Measurements from ENCODE around the gene GNAQ. TPM values are rescaled to one million over a fixed set of nuclear protein-coding genes. Genes with fewer than 3 reads are reported as not detected.

The GNAQ gene
- total RNA-seq, 2 donors from 2014 or later: 57.1 to 68.1 TPM

DNA sequence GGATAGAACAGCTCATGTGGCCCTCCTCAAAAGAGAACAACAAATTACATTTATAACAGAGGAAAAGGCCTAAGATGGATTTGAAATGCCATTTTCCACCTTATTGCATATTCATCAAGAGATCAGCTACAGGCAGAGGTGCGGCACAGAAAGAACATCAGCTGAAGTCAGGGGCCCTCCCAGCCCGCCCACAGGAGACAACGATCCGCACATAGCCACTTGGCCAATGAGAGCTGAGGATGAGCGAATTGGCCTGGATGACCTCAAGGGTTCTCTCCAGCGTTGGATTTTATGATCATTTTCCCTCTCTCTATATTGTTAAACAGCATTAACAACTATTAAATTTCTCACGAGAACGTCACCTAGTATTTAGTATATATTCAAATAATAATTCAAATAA is 97.6 kb downstream of the GNAQ start:
- Mint-ChIP-seq H3K27ac (no peak overlapping the region), H3K4me1 (peaks cover 14% of the 10 kb centered on the region), H3K27me3 (no peaks in the 10 kb centered on the region), H3K4me3 (no peak overlapping the region), H3K36me3 (ENCODE audit: low read depth) (peaks cover 5% of the 10 kb centered on the region)
- ATAC-seq (no peak), DNase-seq (no peak)
- H3K9me3 ChIP-seq (ENCODE audit: control insufficient read depth, low read length, poor library complexity, severe bottlenecking): no peaks in the 10 kb centered on the region

DNA sequence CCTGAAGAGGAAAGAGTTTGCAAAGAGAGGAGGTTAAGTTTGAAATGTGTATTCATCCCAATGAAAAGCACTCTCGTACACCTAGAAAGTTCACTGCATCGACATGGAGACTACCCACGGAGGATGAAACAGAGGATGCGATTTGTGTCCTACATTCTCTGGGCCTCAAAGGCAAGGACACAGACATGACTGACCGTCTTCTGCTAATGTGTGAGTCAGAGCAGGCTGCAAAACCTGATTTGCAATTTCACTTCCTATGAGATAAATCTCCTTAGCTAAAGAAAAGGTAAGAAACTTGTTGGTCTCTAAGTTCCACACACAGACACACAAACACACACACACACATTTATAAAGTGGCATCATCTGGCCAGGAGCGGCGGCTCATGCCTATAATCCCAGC is 98.6 kb downstream of the GNAQ start:
- Mint-ChIP-seq H3K27ac (peak overlapping the region; percentile 79), H3K4me1 (peaks cover 16% of the 10 kb centered on the region), H3K36me3 (ENCODE audit: low read depth) (peaks cover 3% of the 10 kb centered on the region), H3K27me3 (no peaks in the 10 kb centered on the region), H3K4me3 (no peak overlapping the region)
- no peaks in the 10 kb centered on the region for H3K9me3 ChIP-seq (ENCODE audit: control insufficient read depth, low read length, poor library complexity, severe bottlenecking)
- DNase-seq (no peak), ATAC-seq (no peak)

DNA sequence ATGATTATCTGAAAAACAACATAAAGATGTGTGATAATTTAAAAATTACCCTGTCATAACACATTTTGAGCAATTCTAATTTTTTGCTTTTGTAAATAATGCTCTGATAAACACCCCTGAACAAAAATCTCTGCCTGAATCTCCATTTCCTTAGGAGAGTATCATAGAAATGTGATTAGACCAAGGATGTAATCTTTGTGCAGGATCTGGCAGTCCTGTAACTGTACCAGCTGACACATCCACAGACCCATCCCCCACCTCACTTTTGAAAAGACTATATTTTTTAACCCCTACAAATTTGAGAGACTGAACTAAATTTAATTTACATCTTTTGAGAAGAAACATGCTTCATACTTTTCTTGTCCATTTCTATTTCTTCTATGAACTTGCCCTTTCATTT is 101.7 kb downstream of the GNAQ start:
- H3K4me3 Mint-ChIP-seq: no peak overlapping the region
- peaks cover 29% of the 10 kb centered on the region for H3K4me1 Mint-ChIP-seq
- peaks cover 3% of the 10 kb centered on the region for H3K36me3 Mint-ChIP-seq (ENCODE audit: low read depth)
- DNase-seq (no peak), ATAC-seq (no peak)
- peak overlapping the region; percentile 39 for H3K27ac Mint-ChIP-seq
- no peaks in the 10 kb centered on the region for H3K9me3 ChIP-seq (ENCODE audit: control insufficient read depth, low read length, poor library complexity, severe bottlenecking)
- no peaks in the 10 kb centered on the region for H3K27me3 Mint-ChIP-seq

DNA sequence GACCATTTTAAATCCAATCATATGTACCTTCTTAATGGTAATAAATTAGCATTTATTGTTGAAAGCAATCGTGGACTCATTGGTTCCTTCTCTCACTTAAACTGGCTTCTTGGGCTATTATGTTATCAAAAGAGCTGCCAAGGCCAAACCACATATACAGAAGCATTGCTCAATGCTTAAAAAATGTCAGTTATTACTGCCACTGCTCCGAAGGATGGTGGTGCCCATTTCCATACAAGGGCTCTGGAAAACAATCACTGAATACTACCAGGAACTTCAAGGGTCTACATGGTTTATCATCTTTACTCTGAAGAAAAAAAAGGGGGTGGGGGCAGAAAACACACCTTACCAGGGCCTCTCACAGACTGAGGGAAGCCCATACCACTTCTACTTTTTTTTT is 104.3 kb downstream of the GNAQ start:
- Mint-ChIP-seq H3K4me1 (peaks cover 23% of the 10 kb centered on the region), H3K4me3 (no peak overlapping the region), H3K27me3 (no peaks in the 10 kb centered on the region), H3K27ac (no peak overlapping the region), H3K36me3 (ENCODE audit: low read depth) (no peaks in the 10 kb centered on the region)
- no peaks in the 10 kb centered on the region for H3K9me3 ChIP-seq (ENCODE audit: control insufficient read depth, low read length, poor library complexity, severe bottlenecking)
- no peak for DNase-seq
- no peak for ATAC-seq

DNA sequence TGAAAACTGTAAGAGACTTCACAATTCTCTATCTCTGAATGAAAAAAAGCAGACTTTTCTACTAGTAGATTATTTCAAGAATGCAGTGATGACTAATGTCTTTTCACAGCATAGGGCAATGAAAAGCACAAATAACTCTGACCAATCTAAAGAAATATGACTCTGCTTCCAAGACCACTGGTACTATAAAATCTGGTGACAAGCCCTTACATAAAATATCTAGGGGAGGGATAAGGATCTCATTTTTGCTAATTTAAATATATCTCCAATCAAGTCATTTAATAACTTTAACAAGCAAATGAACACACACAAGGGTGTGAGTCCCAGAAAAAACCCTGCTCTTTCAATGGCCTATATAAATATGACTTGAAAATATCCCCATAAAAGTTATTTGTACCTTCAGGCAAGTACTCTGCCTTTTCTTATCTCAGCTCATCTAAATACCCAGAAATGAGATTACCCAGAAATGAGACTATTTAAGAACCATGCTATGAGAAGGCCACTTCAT is 105.2 kb downstream of the GNAQ start:
- Mint-ChIP-seq H3K27ac (peak overlapping the region; percentile 10), H3K4me1 (peaks cover 24% of the 10 kb centered on the region), H3K27me3 (no peaks in the 10 kb centered on the region), H3K4me3 (no peak overlapping the region), H3K36me3 (ENCODE audit: low read depth) (no peaks in the 10 kb centered on the region)
- no peak for ATAC-seq
- no peaks in the 10 kb centered on the region for H3K9me3 ChIP-seq (ENCODE audit: control insufficient read depth, low read length, poor library complexity, severe bottlenecking)
- no peak for DNase-seq

DNA sequence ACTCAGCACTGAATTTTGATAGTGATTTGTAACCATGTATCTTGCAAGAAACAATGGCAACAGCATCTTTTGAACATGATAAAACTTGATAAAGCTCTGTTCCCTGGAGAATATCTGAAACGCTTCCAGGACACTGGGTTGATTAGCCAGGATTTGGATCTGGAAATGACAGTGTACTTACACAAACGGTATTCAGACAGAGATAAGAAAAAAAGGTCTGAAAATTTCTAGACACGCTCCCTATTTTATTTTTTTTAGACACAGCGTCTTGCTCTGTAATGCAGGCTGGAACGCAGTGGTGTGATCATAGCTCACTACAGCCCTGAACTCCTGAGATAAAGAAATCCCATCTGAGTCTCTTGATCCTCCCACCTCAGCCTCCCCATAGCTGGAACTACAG is 109.0 kb downstream of the GNAQ start:
- Mint-ChIP-seq H3K27ac (peak overlapping the region; percentile 69), H3K4me3 (no peak overlapping the region), H3K27me3 (no peaks in the 10 kb centered on the region), H3K36me3 (ENCODE audit: low read depth) (peaks cover 6% of the 10 kb centered on the region), H3K4me1 (peaks cover 30% of the 10 kb centered on the region)
- no peaks in the 10 kb centered on the region for H3K9me3 ChIP-seq (ENCODE audit: control insufficient read depth, low read length, poor library complexity, severe bottlenecking)
- DNase-seq (no peak), ATAC-seq (no peak)

DNA sequence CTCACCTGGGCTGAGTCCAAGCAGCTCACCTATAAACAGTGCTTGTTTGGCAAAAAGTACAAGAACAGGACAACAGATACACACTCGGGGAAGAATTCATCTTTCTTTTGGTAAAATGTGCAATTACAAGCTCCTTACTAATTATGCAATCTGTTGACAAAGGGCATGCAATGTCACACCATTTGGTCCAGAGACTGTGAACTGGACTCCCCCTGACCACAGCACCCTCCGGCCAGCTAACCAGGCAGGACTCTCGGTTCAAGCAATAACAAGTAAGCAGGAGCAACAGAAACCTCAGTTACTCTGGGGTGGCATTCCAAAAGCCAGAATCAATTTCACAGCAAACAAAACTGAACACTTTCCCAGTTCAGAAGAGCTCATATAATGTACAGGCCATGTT is 113.8 kb downstream of the GNAQ start:
- DNase-seq: no peak
- Mint-ChIP-seq H3K36me3 (ENCODE audit: low read depth) (peaks cover 10% of the 10 kb centered on the region), H3K4me3 (no peak overlapping the region), H3K4me1 (peaks cover 25% of the 10 kb centered on the region), H3K27me3 (no peaks in the 10 kb centered on the region), H3K27ac (peak overlapping the region; percentile 21)
- H3K9me3 ChIP-seq (ENCODE audit: control insufficient read depth, low read length, poor library complexity, severe bottlenecking): no peaks in the 10 kb centered on the region
- ATAC-seq: no peak

DNA sequence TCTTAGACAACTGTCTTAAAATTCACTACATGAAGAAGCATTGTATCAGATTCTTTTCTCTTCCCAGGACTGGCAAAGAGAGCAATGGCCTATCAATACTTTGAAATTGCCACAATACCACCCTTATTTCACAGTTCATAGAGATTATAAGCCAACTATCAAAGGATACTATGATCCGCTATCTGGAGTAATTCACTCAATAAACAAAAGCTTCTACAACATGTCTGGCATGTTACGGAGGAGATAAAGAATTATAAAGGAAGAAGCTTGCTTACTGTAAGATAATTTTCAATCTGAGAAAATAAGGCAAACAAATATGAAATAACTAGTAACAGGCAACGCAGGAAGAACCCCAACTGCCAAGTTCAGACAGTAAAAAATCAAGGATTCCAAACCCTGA is 114.8 kb downstream of the GNAQ start:
- H3K36me3 Mint-ChIP-seq (ENCODE audit: low read depth): peaks cover 10% of the 10 kb centered on the region
- DNase-seq (no peak), ATAC-seq (no peak)
- H3K4me1 Mint-ChIP-seq: peaks cover 29% of the 10 kb centered on the region
- no peaks in the 10 kb centered on the region for H3K9me3 ChIP-seq (ENCODE audit: control insufficient read depth, low read length, poor library complexity, severe bottlenecking)
- no peaks in the 10 kb centered on the region for H3K27me3 Mint-ChIP-seq
- H3K4me3 Mint-ChIP-seq: no peak overlapping the region
- H3K27ac Mint-ChIP-seq: no peak overlapping the region

DNA sequence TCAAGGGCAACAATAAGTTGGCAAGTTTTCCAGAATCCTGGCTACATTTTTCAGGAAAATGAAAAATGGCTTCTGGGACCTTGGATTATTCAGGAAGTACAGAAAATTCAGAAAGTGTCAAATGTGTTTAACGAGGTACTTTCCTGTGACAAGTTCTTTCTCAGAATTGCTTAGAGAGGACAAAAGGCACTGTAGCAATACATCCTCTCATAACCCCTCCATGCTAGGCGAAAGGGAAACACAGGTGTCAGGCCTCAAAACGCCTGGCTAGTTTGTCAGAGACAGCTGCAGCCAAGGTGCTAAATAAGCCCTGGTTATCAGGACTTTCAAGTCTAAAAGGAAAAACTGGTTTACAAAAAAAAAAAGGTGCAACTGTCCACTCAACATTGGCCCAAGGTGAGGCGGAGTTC is 115.2 kb downstream of the GNAQ start:
- Mint-ChIP-seq H3K4me3 (no peak overlapping the region), H3K27ac (no peak overlapping the region), H3K27me3 (no peaks in the 10 kb centered on the region), H3K36me3 (ENCODE audit: low read depth) (peaks cover 10% of the 10 kb centered on the region), H3K4me1 (peaks cover 33% of the 10 kb centered on the region)
- DNase-seq (no peak), ATAC-seq (no peak)
- H3K9me3 ChIP-seq (ENCODE audit: control insufficient read depth, low read length, poor library complexity, severe bottlenecking): no peaks in the 10 kb centered on the region

DNA sequence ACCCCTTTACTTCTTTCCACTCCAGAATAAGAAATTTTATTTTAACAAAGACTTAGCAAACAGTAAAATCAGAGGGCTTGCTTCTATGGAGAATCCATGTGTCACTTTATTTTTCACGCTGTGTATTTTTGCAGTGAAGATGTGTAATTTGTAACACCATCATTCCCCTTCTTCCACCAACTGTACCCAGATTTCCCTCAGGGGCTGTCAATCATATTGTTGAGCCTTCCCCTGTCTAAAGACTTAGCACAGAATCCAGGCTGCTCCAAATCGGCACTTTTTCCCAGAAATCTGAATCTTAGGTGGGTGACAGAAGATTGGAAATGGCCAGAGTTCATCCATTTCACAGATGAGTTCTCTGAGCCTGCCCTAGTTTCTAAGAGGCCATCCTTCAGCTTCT is 115.9 kb downstream of the GNAQ start:
- H3K36me3 Mint-ChIP-seq (ENCODE audit: low read depth): peaks cover 10% of the 10 kb centered on the region
- no peak overlapping the region for H3K4me3 Mint-ChIP-seq
- peaks cover 37% of the 10 kb centered on the region for H3K4me1 Mint-ChIP-seq
- H3K27me3 Mint-ChIP-seq: no peaks in the 10 kb centered on the region
- ATAC-seq (no peak), DNase-seq (no peak)
- H3K9me3 ChIP-seq (ENCODE audit: control insufficient read depth, low read length, poor library complexity, severe bottlenecking): no peaks in the 10 kb centered on the region
- no peak overlapping the region for H3K27ac Mint-ChIP-seq

DNA sequence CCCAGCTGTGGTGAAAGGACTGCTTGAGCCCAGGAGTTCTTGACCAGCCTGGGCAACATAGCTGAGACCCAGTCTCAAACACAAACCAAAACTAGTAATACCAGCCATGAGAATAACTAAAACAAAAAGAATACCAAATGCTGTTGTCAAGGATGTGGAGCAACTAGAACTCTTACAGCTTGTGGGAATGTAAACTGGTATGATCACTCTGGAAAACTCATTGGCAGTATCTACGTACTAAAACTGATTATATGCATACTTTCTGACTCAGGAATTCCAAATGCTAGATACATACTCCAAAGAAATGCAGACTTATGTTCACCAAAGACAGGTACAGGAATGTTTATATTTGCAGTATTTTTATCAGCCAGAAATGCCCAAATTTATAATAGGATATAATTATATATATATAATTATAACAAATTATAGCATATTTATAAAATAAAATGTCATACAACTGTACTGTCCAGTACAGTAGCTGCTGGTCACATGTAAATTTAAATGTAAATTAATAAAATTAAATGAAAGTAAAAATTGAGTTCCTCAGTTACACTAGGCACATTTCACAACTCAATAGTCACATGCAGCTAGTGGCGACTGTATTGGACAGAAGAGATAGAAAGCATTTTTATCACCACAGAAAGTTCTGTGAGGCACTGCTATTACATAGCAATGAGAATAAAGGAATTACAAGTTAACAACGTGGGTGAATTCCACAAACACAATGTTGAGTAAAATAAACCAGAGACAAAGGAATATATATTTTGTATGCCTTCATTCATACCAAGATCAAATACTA is 118.5 kb downstream of the GNAQ start:
- H3K27ac Mint-ChIP-seq: no peak overlapping the region
- H3K4me3 Mint-ChIP-seq: no peak overlapping the region
- DNase-seq (no peak), ATAC-seq (no peak)
- peaks cover 7% of the 10 kb centered on the region for H3K36me3 Mint-ChIP-seq (ENCODE audit: low read depth)
- H3K9me3 ChIP-seq (ENCODE audit: control insufficient read depth, low read length, poor library complexity, severe bottlenecking): no peaks in the 10 kb centered on the region
- H3K4me1 Mint-ChIP-seq: peaks cover 53% of the 10 kb centered on the region
- H3K27me3 Mint-ChIP-seq: no peaks in the 10 kb centered on the region

DNA sequence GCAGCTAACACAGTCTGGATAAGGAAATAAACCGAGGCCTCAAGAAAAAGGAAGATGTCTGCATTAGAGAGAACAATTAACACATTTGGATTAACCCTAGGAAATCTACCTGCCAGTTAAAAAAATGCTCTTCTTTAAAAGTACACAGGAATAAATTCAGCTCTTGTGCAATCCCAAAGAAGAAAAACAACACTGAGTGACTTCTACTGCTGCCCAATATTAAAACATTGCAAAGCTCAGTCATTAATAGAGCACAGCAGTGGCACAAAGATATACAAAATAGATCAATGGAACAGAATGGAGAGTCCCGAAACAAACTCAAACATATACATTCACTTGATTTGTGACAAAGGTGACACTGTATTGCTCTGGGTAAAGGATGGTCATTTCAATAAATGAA is 119.7 kb downstream of the GNAQ start:
- Mint-ChIP-seq H3K27ac (peak overlapping the region; percentile 2), H3K36me3 (ENCODE audit: low read depth) (peaks cover 7% of the 10 kb centered on the region), H3K4me3 (no peak overlapping the region), H3K4me1 (peaks cover 51% of the 10 kb centered on the region), H3K27me3 (no peaks in the 10 kb centered on the region)
- ATAC-seq: no peak
- no peaks in the 10 kb centered on the region for H3K9me3 ChIP-seq (ENCODE audit: control insufficient read depth, low read length, poor library complexity, severe bottlenecking)
- no peak for DNase-seq

DNA sequence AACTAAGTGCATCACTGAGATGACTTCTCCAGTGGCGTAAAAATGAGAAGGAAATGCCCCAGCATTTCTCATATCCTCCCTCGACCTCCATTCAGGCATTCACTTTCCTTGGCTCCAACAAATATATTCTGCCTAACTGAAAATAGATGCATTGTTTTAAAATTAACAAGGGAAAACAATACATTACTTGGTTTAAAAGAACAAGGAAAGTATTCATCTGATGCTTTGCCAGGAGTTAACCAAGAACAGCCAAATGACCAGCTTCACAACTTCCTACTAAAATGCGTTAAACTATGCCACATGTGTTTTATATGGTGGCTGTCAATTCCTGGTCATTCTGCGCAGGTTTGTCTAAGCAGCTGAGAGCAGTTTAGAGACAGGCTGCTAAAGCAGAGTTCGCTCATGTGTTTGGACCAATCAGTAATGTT is 121.4 kb downstream of the GNAQ start:
- peak overlapping the region; percentile 41 for H3K4me3 Mint-ChIP-seq
- H3K4me1 Mint-ChIP-seq: peaks cover 49% of the 10 kb centered on the region

DNA sequence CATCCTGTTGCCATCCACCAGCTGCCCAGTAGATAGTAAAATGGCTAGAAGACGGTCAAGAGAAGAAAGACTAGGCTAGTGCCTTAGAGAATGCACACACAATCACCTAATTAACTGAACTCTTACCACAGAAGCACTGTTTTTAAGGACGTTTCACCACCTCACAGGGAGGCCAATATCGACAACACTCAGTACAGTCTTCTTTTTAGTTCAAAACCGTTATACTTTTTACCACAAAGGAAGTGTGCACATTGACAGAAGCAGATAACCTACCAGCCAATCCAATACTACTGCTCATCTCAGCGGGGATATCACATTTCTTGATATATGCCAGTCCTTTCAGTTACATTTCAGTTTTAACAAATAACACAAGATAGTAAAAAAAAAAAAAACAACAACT is 122.3 kb downstream of the GNAQ start:
- Mint-ChIP-seq H3K4me3 (peak overlapping the region; percentile 79), H3K36me3 (ENCODE audit: low read depth) (peaks cover 7% of the 10 kb centered on the region), H3K27me3 (no peaks in the 10 kb centered on the region), H3K27ac (peak overlapping the region; percentile 80), H3K4me1 (peaks cover 49% of the 10 kb centered on the region)
- ATAC-seq (peak; percentile 99), DNase-seq (no peak)
- H3K9me3 ChIP-seq (ENCODE audit: control insufficient read depth, low read length, poor library complexity, severe bottlenecking): no peaks in the 10 kb centered on the region

More for the DNA sequence above, 121.4 kb downstream of the GNAQ start:
- no peak overlapping the region for H3K27ac Mint-ChIP-seq
- ATAC-seq (no peak), DNase-seq (no peak)
- no peaks in the 10 kb centered on the region for H3K27me3 Mint-ChIP-seq
- no peaks in the 10 kb centered on the region for H3K9me3 ChIP-seq (ENCODE audit: control insufficient read depth, low read length, poor library complexity, severe bottlenecking)
- H3K36me3 Mint-ChIP-seq (ENCODE audit: low read depth): peaks cover 7% of the 10 kb centered on the region

All from T-helper 17 cell (primary cell).